ENCODE measurements around the gene TDRD12. TPM values are rescaled to one million over a fixed set of nuclear protein-coding genes. Genes with fewer than 3 reads are reported as not detected.
"Not testable (repeated sequence)": the region's sequence is repeated elsewhere in the genome, so short reads cannot be mapped to it uniquely, and the experiment has no call there.

Gene TDRD12
- total RNA-seq, 1 donor, result 0.42 TPM

DNA sequence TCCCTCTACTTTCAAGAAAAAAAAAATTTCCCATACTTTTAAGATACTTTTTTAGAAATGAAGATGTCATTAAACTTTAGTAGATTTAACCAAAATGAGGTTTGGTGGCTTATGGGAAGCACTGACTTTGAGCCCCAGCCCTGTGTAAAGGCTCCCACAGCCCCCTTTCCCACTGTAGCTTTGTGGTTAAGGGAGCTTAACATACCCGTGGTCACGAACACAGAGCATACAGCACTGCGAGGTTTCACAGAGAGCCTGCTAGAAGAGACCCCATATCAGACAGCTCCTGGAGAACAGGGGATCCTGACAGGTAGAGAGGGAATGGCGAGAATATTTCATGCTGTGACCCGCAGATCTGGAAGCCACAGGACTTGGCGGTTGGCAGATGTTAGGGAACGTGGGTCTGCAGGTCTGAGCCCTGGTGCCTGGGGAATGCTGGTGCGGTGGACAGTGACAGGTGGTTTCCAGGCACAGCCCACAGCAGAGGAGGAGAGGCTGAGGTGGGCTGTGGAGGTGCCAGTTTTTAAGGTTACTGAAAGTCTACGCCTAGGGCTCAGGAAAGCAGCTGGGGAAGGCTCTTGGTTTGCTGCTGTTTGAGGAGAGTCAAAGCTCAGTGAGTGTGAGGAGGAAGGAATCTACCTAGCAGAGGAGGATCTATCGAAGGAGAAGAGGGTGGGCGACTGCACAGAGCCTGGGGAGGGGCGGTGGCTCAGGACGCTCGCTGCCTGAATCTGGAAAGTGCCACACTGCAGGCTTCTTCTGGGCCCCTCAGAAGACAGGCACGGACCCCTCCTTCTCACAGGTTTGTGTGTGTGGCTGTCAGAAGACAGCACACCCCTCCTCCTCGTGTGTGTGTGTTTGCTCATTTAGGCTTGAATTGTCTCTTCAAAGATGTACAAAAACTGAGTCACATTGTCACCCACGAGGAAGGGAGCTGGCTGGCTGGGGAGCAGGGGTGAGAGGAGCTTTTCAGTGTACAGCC is 100.1 kb downstream of the TDRD12 start:
- Histone ChIP-seq H3K4me3 (ENCODE audit: low read length) (no peak overlapping the region), H3K4me1 (ENCODE audit: insufficient read depth, low read length) (no peaks in the 10 kb centered on the region), H3K27me3 (ENCODE audit: insufficient read depth, low read length) (no peaks in the 10 kb centered on the region), H3K9me3 (ENCODE audit: low read depth, low read length) (no peaks in the 10 kb centered on the region)

DNA sequence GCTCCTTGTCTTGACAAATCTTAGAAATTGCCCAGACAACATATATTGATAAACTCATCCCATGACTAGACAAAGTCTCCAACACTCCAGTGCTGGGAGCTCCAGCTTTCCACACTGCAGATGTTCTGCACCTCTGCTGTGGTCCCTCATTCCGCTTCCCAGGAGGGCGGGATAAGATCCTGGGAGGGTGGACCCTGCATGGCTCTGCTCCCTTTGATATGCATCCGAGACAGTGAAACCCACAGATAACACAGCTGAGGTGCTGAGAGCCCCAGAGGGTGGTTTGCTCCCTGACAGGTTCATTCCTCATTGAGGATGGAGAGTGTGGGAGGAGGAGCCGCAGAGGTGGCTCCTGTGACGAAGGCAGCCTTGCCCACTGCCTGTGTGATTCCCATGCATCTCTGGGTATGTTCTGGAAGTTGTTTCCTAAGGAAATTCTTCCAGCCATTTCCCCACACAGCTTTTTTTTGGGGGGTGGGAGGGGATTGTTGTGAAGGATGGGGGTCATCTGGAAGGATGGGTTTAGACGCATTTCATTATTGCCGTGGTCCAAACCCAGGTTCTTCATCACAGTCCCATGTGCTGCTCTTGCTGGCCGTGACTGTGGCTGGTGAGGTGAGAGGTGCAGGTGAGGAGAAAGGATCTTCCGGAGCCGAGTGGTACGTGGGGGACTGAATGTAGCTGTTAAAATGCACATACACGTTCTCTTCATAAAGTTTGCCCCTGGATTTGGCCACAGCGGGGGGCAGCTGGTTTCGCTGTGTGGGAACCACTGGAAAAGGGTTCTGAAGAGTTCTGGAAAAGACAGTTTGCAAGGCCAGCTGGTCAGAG is 103.6 kb downstream of the TDRD12 start:
- no peaks in the 10 kb centered on the region for H3K4me1 ChIP-seq (ENCODE audit: insufficient read depth, low read length)
- no peaks in the 10 kb centered on the region for H3K27me3 ChIP-seq (ENCODE audit: insufficient read depth, low read length)
- no peak overlapping the region for H3K4me3 ChIP-seq (ENCODE audit: low read length)
- H3K9me3 ChIP-seq (ENCODE audit: low read depth, low read length), result no peaks in the 10 kb centered on the region

DNA sequence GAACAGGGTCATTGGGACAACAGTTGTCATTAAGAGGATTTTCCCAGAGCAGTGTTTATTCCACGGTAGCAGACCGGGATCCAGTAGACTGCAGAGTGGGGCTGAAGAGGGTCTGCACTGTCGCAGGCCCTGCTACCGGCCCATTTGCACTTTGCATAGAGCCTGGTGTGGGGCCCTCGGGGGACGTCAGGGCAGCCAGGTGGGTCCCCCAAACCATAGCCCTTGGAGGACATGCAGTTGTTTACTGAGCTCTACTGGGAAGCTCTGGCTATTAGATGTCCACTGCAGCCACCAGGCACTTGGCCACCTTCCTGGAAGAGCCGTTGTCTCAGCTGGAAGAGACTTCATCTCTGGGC is 104.2 kb downstream of the TDRD12 start:
- no peaks in the 10 kb centered on the region for H3K4me1 ChIP-seq (ENCODE audit: insufficient read depth, low read length)
- no peak overlapping the region for H3K4me3 ChIP-seq (ENCODE audit: low read length)
- H3K9me3 ChIP-seq (ENCODE audit: low read depth, low read length), result no peaks in the 10 kb centered on the region

DNA sequence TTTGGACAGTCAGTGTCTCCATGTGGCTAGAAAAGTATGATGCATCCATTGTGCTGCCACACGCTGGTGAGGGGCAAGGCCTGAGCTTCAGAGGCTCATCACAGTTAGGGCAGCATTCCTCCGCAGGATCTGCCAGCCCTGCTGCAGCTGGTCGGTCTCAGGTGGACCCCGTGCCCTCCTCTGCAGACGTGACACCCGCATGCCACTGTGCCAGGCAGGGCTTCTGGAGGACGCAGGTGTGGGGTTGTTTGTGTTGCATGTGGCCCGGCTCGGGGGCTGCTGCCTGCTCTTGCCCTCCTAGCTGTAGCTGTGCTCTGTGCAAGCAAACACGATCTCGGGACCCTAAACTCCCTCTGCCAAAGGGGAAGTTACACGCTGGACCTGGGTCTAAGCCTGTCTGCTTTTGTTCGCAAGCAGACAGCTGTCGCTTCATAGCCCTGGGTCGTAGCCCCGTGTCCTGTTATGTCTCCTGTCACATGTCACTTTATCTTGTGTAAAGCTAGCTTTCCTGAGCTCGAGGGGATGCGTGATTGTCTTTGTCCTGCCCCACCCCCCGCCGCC is 104.7 kb downstream of the TDRD12 start:
- Histone ChIP-seq H3K27me3 (ENCODE audit: insufficient read depth, low read length) (no peaks in the 10 kb centered on the region), H3K4me1 (ENCODE audit: insufficient read depth, low read length) (no peaks in the 10 kb centered on the region), H3K9me3 (ENCODE audit: low read depth, low read length) (no peaks in the 10 kb centered on the region), H3K4me3 (ENCODE audit: low read length) (no peak overlapping the region)

More for the DNA sequence above, 104.2 kb downstream of the TDRD12 start:
- no peaks in the 10 kb centered on the region for H3K27me3 ChIP-seq (ENCODE audit: insufficient read depth, low read length)

DNA sequence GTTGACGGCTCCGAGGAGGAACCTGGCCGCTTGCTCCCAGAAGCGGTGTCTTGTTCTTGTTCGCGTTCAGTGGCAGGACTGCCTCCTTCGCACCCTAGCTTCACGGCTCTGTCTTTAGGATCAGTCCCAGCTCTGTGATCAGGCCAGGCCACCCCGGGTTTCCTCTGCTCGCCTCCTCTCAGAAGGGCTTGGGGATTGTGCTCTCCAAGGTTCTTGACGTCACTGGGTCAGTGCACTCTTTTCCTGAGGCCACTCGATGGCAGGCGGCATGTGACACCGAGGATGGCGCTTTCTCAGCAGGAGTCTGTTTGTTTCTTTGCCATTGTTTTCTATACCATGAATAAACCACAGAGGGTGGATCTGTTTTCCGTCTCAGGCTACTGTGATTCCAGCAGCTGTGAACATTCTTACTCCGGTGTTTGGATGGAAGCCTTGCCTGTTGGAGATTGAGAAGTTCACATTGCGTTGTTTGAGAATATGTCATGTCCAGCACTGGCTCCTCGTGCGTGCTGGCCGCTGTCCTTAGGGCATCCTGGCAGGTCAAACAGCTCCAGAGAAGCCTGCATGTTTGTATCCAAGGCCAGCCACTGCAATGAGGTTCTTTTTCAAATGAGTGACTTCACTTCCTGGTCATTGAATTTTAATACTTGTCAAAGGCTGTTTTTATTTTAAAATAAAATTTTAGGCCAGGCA is 105.5 kb downstream of the TDRD12 start:
- no peaks in the 10 kb centered on the region for H3K27me3 ChIP-seq (ENCODE audit: insufficient read depth, low read length)
- no peaks in the 10 kb centered on the region for H3K4me1 ChIP-seq (ENCODE audit: insufficient read depth, low read length)
- no peak overlapping the region for H3K4me3 ChIP-seq (ENCODE audit: low read length)
- no peaks in the 10 kb centered on the region for H3K9me3 ChIP-seq (ENCODE audit: low read depth, low read length)

DNA sequence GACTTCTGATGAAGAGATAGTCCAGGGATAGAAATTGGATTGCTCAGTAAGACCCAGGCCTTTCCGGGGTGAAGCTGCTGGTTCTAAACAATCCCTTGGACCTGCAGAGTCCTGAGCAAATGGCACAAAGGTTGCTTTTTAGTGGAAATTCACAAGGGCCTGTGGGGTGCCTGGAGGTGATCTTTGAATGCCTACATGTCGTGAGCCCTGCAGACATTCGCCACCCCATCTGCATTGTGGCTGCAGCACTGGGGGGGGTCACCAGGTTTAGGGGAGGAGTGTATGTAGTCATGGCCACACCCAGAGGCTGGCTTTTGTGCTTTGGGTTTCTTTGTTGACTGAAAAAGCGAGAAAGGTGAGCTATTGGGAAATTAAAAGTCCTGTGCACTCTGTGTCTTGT is 108.6 kb downstream of the TDRD12 start:
- H3K4me1 ChIP-seq (ENCODE audit: insufficient read depth, low read length), result no peaks in the 10 kb centered on the region
- H3K27me3 ChIP-seq (ENCODE audit: insufficient read depth, low read length), result no peaks in the 10 kb centered on the region
- no peaks in the 10 kb centered on the region for H3K9me3 ChIP-seq (ENCODE audit: low read depth, low read length)
- H3K4me3 ChIP-seq (ENCODE audit: low read length), result no peak overlapping the region

DNA sequence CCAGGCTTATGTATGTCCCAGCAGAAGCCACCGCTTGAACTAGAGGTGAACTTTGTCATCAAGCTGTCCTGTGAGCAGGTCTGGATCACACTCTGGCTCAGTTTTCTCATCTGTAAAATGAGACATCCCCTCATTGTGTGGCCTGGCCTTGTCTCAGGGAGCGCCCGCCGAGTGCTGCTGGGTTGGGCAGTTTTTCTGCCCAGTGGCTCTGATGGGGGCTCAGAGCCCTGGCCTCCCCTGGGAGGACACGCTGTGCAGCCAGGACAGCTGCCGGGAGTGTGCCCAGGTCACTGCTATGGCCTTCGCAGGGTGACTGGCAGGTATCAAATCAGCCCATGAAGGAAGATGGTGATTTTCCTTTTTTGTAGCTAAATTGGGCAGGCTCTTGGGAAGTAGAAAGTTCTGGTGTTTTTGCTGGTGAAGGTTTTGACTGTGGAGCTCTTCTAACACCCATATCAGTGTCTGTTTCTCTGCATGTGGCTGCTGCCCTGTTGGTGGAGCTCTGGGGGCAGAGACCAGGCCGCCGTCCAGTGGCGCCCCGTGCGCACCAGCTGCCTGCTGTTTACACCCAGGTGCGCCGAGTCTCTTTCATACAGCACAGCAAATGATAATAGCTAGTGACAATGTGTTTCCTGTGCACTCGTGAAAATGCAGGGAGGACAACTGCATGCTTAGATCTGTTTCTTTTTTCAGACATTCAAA is 109.2 kb downstream of the TDRD12 start:
- Histone ChIP-seq H3K9me3 (ENCODE audit: low read depth, low read length) (no peaks in the 10 kb centered on the region), H3K27me3 (ENCODE audit: insufficient read depth, low read length) (no peaks in the 10 kb centered on the region), H3K4me3 (ENCODE audit: low read length) (no peak overlapping the region)

DNA sequence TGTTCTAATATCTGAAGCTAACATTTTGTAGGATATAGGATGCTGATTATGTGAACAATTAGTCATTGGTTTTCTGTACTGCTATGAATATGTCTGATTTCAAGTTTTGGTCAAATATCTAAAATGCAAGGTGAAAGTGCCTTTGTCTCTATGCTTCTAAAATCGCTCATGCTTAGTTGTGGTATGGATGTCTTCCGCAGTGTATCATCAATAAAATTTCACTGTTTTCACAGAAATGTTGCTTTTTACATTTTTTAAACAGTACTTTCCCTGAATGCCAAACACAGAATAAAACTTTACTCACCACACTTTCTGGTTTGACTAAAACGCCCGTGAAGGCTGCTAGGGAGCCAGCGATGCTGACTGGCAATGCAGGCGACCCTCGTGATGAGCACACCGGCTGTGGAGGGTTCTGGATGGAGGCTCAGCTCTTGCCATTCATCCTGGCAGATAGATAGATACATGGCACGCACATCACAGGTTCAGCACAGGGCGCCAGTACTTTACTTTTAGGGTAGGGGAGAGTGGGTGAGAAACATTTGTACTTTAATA is 109.9 kb downstream of the TDRD12 start:
- no peaks in the 10 kb centered on the region for H3K9me3 ChIP-seq (ENCODE audit: low read depth, low read length)

More for the DNA sequence above, 109.2 kb downstream of the TDRD12 start:
- no peaks in the 10 kb centered on the region for H3K4me1 ChIP-seq (ENCODE audit: insufficient read depth, low read length)

DNA sequence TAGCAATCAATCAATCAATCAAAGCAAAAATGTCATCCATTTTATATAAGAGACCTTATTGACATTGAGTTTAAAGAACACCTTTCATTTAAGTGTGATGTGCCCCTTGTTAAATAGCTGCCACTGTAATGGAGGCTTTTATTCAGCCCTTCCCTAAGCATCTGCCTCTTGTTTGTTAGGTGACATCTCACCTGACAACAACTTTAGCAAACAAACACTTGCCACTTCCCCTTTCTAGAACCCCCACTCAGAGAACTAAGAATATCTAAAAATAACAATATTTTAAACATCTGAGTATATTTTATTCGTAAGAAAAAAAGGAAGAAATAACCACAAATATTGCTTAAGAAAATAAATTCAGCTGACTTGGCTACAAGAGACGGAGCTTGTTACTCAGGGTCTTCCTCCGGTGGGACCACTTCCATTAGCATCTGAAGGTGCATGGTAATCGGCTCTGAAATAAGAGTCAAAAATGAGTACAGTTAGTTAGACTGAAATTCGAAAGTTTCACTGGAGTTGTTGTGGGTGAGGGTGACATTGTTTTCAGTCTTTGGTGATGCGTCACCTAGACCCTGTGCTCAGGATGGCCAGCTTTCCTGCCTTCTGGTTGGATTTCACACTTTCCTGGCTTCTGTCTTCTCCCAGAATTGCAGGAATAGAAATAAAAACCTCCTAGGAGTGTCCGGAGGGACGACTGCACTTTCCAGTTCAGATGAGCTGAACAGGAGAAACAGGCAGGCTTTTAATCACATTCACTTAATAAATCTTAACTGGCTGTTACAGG is 110.9 kb downstream of the TDRD12 start:
- Histone ChIP-seq H3K4me1 (ENCODE audit: insufficient read depth, low read length) (no peaks in the 10 kb centered on the region), H3K9me3 (ENCODE audit: low read depth, low read length) (no peaks in the 10 kb centered on the region), H3K4me3 (ENCODE audit: low read length) (no peak overlapping the region), H3K27me3 (ENCODE audit: insufficient read depth, low read length) (no peaks in the 10 kb centered on the region)

More for the DNA sequence above, 109.9 kb downstream of the TDRD12 start:
- no peaks in the 10 kb centered on the region for H3K4me1 ChIP-seq (ENCODE audit: insufficient read depth, low read length)
- no peaks in the 10 kb centered on the region for H3K27me3 ChIP-seq (ENCODE audit: insufficient read depth, low read length)
- H3K4me3 ChIP-seq (ENCODE audit: low read length), result no peak overlapping the region

DNA sequence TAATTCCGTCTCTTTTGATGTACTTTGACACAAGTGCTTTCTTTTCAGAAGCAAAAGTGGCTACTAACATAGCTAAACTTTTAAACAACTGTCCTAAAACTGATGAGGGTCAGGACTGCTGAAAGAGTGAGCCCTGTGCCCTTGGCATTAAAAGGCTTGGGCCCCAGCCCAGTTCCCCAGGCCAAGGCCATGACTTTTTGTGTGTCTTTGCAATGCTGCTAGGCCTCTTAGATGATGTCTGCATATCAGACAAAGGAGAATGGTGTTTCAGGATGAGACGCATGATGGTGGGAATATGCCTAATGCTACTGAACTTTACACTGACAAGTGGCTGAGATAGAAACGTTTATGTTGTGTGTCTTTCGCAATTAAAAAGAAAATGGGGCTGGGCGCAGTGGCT is 112.0 kb downstream of the TDRD12 start:
- Histone ChIP-seq H3K9me3 (ENCODE audit: low read depth, low read length) (no peaks in the 10 kb centered on the region), H3K4me1 (ENCODE audit: insufficient read depth, low read length) (no peaks in the 10 kb centered on the region), H3K27me3 (ENCODE audit: insufficient read depth, low read length) (no peaks in the 10 kb centered on the region), H3K4me3 (ENCODE audit: low read length) (no peak overlapping the region)

DNA sequence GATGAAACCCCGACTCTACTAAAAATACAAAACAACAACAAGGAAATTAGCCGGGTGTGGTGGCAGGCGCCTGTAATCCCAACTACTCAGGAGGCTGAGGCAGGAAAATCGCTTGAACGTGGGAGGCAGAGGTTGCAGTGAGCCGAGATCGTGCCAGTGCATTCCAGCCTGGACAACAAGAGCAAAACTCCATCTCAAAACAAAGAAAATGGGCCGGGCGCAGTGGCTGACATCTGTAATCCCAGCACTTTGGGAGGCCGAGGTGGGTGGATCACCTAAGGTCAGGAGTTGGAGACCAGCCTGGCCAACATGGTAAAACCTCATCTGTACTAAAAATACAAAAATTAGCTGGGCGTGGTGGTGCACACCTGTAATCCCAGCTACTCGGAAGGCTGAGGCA is 112.5 kb downstream of the TDRD12 start:
- H3K4me3 ChIP-seq (ENCODE audit: low read length); H3K27me3 ChIP-seq (ENCODE audit: insufficient read depth, low read length); H3K9me3 ChIP-seq (ENCODE audit: low read depth, low read length); H3K4me1 ChIP-seq (ENCODE audit: insufficient read depth, low read length): not testable (repeated sequence)

DNA sequence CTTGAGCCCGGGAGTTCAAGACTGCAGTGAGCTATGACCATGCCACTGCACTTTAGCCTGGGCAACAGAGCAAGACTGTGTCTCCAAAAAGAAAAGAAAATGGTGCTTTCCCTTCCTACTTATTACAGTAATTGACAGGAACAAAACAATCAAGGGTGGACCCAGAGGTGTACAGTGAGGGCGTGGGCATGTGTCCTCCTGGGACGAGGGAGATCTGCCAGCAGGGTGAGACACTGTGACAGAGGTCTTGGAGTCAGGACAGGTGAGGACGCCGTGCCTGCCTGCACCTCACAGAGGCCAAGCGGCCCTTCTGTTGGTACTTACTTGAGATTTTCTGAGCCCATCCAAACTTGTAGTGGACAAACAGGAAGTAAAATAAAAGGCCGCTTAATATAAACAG is 113.3 kb downstream of the TDRD12 start:
- not testable (repeated sequence) for H3K4me3 ChIP-seq (ENCODE audit: low read length); H3K4me1 ChIP-seq (ENCODE audit: insufficient read depth, low read length); H3K27me3 ChIP-seq (ENCODE audit: insufficient read depth, low read length); H3K9me3 ChIP-seq (ENCODE audit: low read depth, low read length)

DNA sequence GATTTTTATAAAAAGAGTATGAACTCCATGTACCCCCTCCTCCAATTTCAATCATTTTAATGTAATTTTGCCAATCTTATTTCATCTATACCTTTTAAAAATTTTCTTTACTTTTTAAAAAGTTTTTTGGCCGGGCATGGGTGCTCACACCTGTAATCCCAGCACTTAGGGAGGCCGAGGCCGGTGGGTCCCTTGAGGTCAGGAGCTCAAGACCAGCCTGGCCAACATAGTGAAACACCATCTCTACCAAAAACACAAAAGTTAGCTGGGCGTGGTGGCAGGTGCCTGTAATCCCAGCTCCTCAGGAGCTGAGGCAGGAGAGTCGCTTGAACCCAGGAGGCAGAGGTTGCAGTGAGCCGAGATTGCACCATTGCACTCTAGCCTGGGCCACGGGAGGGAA is 113.8 kb downstream of the TDRD12 start:
- not testable (repeated sequence) for H3K4me3 ChIP-seq (ENCODE audit: low read length); H3K27me3 ChIP-seq (ENCODE audit: insufficient read depth, low read length); H3K4me1 ChIP-seq (ENCODE audit: insufficient read depth, low read length)

More for the DNA sequence above, 113.8 kb downstream of the TDRD12 start:
- not testable (repeated sequence) for H3K9me3 ChIP-seq (ENCODE audit: low read depth, low read length)

All from mononuclear cell (primary cell).